Measurements from ENCODE around the gene CNOT2. TPM values are rescaled to one million over a fixed set of nuclear protein-coding genes. Genes with fewer than 3 reads are reported as not detected.

CNOT2 gene
- total RNA-seq, 2 donors from 2014 or later, result 96.2 to 96.5 TPM

GRCh38 chr12:70227911-70228310, 15.3 kb upstream of the CNOT2 start:
- Mint-ChIP-seq H3K27me3 (ENCODE audit: insufficient read depth) (no peaks in the 10 kb centered on the region), H3K9me3 (no peaks in the 10 kb centered on the region), H3K36me3 (ENCODE audit: low read depth) (no peaks in the 10 kb centered on the region), H3K27ac (no peak overlapping the region), H3K4me1 (no peaks in the 10 kb centered on the region), H3K4me3 (no peak overlapping the region)
- Histone ChIP-seq H3K4me1 (ENCODE audit: control insufficient read depth, insufficient read depth, low read length) (no peaks in the 10 kb centered on the region), H3K27ac (ENCODE audit: low read depth, low read length) (no peak overlapping the region), H3K27me3 (ENCODE audit: control insufficient read depth, insufficient read depth, low read length, poor library complexity, severe bottlenecking) (no peaks in the 10 kb centered on the region), H3K9ac (ENCODE audit: extremely low read depth, low read length, poor library complexity, severe bottlenecking) (no peak overlapping the region), H3K36me3 (ENCODE audit: control insufficient read depth, insufficient read depth, low read length) (no peaks in the 10 kb centered on the region), H3K4me3 (ENCODE audit: low read length) (no peak overlapping the region), H3K9me3 (ENCODE audit: control insufficient read depth, low read length) (no peaks in the 10 kb centered on the region)
- WGBS, 2 experiments (ENCODE audit: insufficient coverage in 1 of 2, insufficient read length in 1 of 2), result 100% methylated on average over 2 of the region's 2 CpGs
- TF ChIP-seq CTCF (conservative IDR thresholded peaks at IDR 0.05), result no peak
- DNase-seq, result no peak

GRCh38 chr12:70230934-70231606, 12.2 kb upstream of the CNOT2 start:
- Histone ChIP-seq H3K4me3 (ENCODE audit: low read length) (no peak overlapping the region), H3K9ac (ENCODE audit: extremely low read depth, low read length, poor library complexity, severe bottlenecking) (no peak overlapping the region), H3K4me1 (ENCODE audit: control insufficient read depth, insufficient read depth, low read length) (no peaks in the 10 kb centered on the region), H3K27me3 (ENCODE audit: control insufficient read depth, insufficient read depth, low read length, poor library complexity, severe bottlenecking) (no peaks in the 10 kb centered on the region), H3K36me3 (ENCODE audit: control insufficient read depth, insufficient read depth, low read length) (no peaks in the 10 kb centered on the region), H3K27ac (ENCODE audit: low read depth, low read length) (no peak overlapping the region), H3K9me3 (ENCODE audit: control insufficient read depth, low read length) (no peaks in the 10 kb centered on the region)
- no peak overlapping the region for H3K4me3 Mint-ChIP-seq
- no peak for TF ChIP-seq CTCF (conservative IDR thresholded peaks at IDR 0.05)
- WGBS, 2 experiments (ENCODE audit: insufficient coverage in 1 of 2, insufficient read length in 1 of 2), result 67 to 89% methylated on average over 1 of the region's 2 CpGs
- H3K36me3 Mint-ChIP-seq (ENCODE audit: low read depth), result peaks cover 6% of the 10 kb centered on the region
- no peaks in the 10 kb centered on the region for H3K4me1 Mint-ChIP-seq
- no peak overlapping the region for H3K27ac Mint-ChIP-seq
- peaks cover 16% of the 10 kb centered on the region for H3K9me3 Mint-ChIP-seq
- no peaks in the 10 kb centered on the region for H3K27me3 Mint-ChIP-seq (ENCODE audit: insufficient read depth)
- DNase-seq, result no peak

- H3K27ac ChIP-seq (ENCODE audit: low read depth, low read length), result no peak overlapping the region
- DNase-seq, result peak; percentile 58
Measured at GRCh38 chr12:70236990-70237389, 6.2 kb upstream of the CNOT2 start.

More at GRCh38 chr12:70236990-70237389, 6.2 kb upstream of the CNOT2 start:
- Mint-ChIP-seq H3K27me3 (ENCODE audit: insufficient read depth) (no peaks in the 10 kb centered on the region), H3K9me3 (peaks cover 17% of the 10 kb centered on the region), H3K27ac (peak overlapping the region; percentile 74), H3K36me3 (ENCODE audit: low read depth) (peaks cover 46% of the 10 kb centered on the region), H3K4me3 (no peak overlapping the region), H3K4me1 (peaks cover 11% of the 10 kb centered on the region)
- Histone ChIP-seq H3K9me3 (ENCODE audit: control insufficient read depth, low read length) (no peaks in the 10 kb centered on the region), H3K9ac (ENCODE audit: extremely low read depth, low read length, poor library complexity, severe bottlenecking) (no peak overlapping the region), H3K36me3 (ENCODE audit: control insufficient read depth, insufficient read depth, low read length) (peaks cover 27% of the 10 kb centered on the region), H3K4me3 (ENCODE audit: low read length) (no peak overlapping the region), H3K4me1 (ENCODE audit: control insufficient read depth, insufficient read depth, low read length) (no peaks in the 10 kb centered on the region), H3K27me3 (ENCODE audit: control insufficient read depth, insufficient read depth, low read length, poor library complexity, severe bottlenecking) (no peaks in the 10 kb centered on the region)
- WGBS, 2 experiments (ENCODE audit: insufficient coverage in 1 of 2, insufficient read length in 1 of 2), result 68% methylated on average over 1 of the region's 1 CpG; no CpG with 5 or more reads in 1 of the 2 experiments
- no peak for TF ChIP-seq CTCF (conservative IDR thresholded peaks at IDR 0.05)

Data from endodermal cell (in vitro differentiated cells).